OCI-LY1 (cell line): ENCODE measurements around the gene CPD.

Experiments
- H2AFZ ChIP-seq: fragments of 200-600 bp; sonication (generic), shearing (Covaris generic); 2 replicates; pipeline ENCODE4 v1.6.0; 2014; ENCODE audit warnings: antibody characterized with exemption, mild to moderate bottlenecking, low read length
- H3F3A ChIP-seq: fragments of 200-600 bp; sonication (generic), shearing (Covaris generic); 2 replicates; pipeline ENCODE4 v1.6.0; 2014; ENCODE audit warnings: mild to moderate bottlenecking, antibody characterized with exemption, low read length, moderate library complexity; ENCODE audit not compliant: insufficient read depth
- H3K27ac ChIP-seq: fragments of 200-600 bp; sonication (generic); 2 replicates; pipeline ENCODE4 v1.5.1; 2014; ENCODE audit warnings: low read length, mixed run types, mild to moderate bottlenecking, low read depth; ENCODE audit not compliant: poor library complexity, severe bottlenecking
- H3K27me3 ChIP-seq: fragments of 200-600 bp; sonication (generic); 2 replicates; pipeline ENCODE4 v1.6.0; 2014; ENCODE audit warnings: antibody characterized with exemption, mild to moderate bottlenecking, low read length, moderate library complexity; ENCODE audit not compliant: insufficient read depth
- H3K36me3 ChIP-seq: fragments of 200-600 bp; sonication (generic); 2 replicates; pipeline ENCODE4 v1.6.1; 2014; ENCODE audit warnings: mild to moderate bottlenecking, antibody characterized with exemption, low read length, moderate library complexity, mixed read lengths; ENCODE audit not compliant: insufficient read depth
- H3K4me1 ChIP-seq: fragments of 200-600 bp; sonication (generic); 2 replicates; pipeline ENCODE4 v1.5.1; 2014; ENCODE audit warnings: mild to moderate bottlenecking, low read length, moderate library complexity; ENCODE audit not compliant: insufficient read depth, severe bottlenecking
- H3K4me2 ChIP-seq: fragments of 200-600 bp; sonication (generic), shearing (Covaris generic); 2 replicates; pipeline ENCODE4 v1.6.1; 2014; ENCODE audit warnings: low read length
- H3K4me3 ChIP-seq: fragments of 200-600 bp; sonication (generic); 2 replicates; pipeline ENCODE4 v1.5.1; 2014; ENCODE audit warnings: low read length, low read depth, mild to moderate bottlenecking, mixed read lengths; ENCODE audit not compliant: poor library complexity, severe bottlenecking
- H3K79me2 ChIP-seq: fragments of 200-600 bp; shearing (Covaris generic); 2 replicates; pipeline ENCODE4 v1.6.1; 2016; ENCODE audit warnings: mixed run types, low read length, mixed read lengths; ENCODE audit not compliant: insufficient read depth
- H3K9ac ChIP-seq: fragments of 200-600 bp; sonication (generic), shearing (Covaris generic); 2 replicates; pipeline ENCODE4 v1.6.1; 2014; ENCODE audit warnings: mild to moderate bottlenecking, low read length, mixed read lengths
- H3K9me2 ChIP-seq: fragments of 200-600 bp; sonication (generic), shearing (Covaris generic); 2 replicates; pipeline ENCODE4 v1.6.1; 2014; ENCODE audit warnings: low read depth, mild to moderate bottlenecking, low read length, mixed read lengths
- H3K9me3 ChIP-seq: fragments of 200-600 bp; shearing (Covaris generic); 2 replicates; pipeline ENCODE4 v1.6.1; 2014; ENCODE audit warnings: low read length, mixed read lengths
- H4K20me1 ChIP-seq: fragments of 200-600 bp; sonication (generic), shearing (Covaris generic); 2 replicates; pipeline ENCODE4 v1.6.0; 2016; ENCODE audit warnings: mild to moderate bottlenecking, low read length; ENCODE audit not compliant: insufficient read depth
- CTCF ChIP-seq: fragments of 200-600 bp; sonication (generic), shearing (Covaris generic); IDR thresholded peaks from 2 replicates; pipeline ENCODE4 v1.5.1; 2017; ENCODE audit warnings: mild to moderate bottlenecking, antibody characterized with exemption, low read length, moderate library complexity, mixed read lengths
- EZH2 ChIP-seq: fragments of 200-600 bp; sonication (generic), shearing (Covaris generic); IDR thresholded peaks from 2 replicates; pipeline ENCODE4 v1.8.0; 2017; ENCODE audit warnings: borderline replicate concordance, mixed run types, mild to moderate bottlenecking, antibody characterized with exemption, low read length, moderate library complexity, mixed read lengths

CPD gene

GRCh38 chr17:30382345-30382744 is 3.6 kb downstream of the CPD start:
- Histone ChIP-seq H3K4me2 (no peak overlapping the region), H3K9me3 (no peaks in the 10 kb centered on the region), H3K27ac (no peak overlapping the region), H2AFZ (no peak overlapping the region), H3K27me3 (no peaks in the 10 kb centered on the region; the same call in 1 of the 2 replicates), H3K9ac (no peak overlapping the region), H3K4me3 (no peak overlapping the region), H3K4me1 (peaks cover 44% of the 10 kb centered on the region), H3F3A (no peaks in the 10 kb centered on the region), H3K36me3 (peaks cover 21% of the 10 kb centered on the region), H4K20me1 (no peaks in the 10 kb centered on the region), H3K9me2 (no peaks in the 10 kb centered on the region), H3K79me2 (peaks cover 14% of the 10 kb centered on the region; the same call in 1 of the 2 replicates)
- TF ChIP-seq EZH2 = no peak
- TF ChIP-seq CTCF = no peak

- TF ChIP-seq EZH2 = no peak
- TF ChIP-seq CTCF = no peak
- Histone ChIP-seq H3K4me3 (no peak overlapping the region), H3K4me1 (no peaks in the 10 kb centered on the region), H3K79me2 (no peaks in the 10 kb centered on the region; the same call in 1 of the 2 replicates), H2AFZ (no peak overlapping the region), H4K20me1 (no peaks in the 10 kb centered on the region), H3F3A (no peaks in the 10 kb centered on the region), H3K27me3 (no peaks in the 10 kb centered on the region), H3K27ac (no peak overlapping the region), H3K36me3 (peaks cover 42% of the 10 kb centered on the region), H3K4me2 (no peak overlapping the region), H3K9ac (no peak overlapping the region), H3K9me3 (no peaks in the 10 kb centered on the region), H3K9me2 (no peaks in the 10 kb centered on the region)
Measured at GRCh38 chr17:30388321-30389179, 9.8 kb downstream of the CPD start.

- H2AFZ ChIP-seq = no peak overlapping the region
- no peaks in the 10 kb centered on the region for H3K27me3 ChIP-seq
- H3K4me3 ChIP-seq = no peak overlapping the region
- no peaks in the 10 kb centered on the region for H3K9me3 ChIP-seq
- H4K20me1 ChIP-seq = no peaks in the 10 kb centered on the region
- H3K79me2 ChIP-seq = no peaks in the 10 kb centered on the region
- no peaks in the 10 kb centered on the region for H3K4me1 ChIP-seq
- no peak for TF ChIP-seq CTCF
- no peak for TF ChIP-seq EZH2
- no peak overlapping the region for H3K4me2 ChIP-seq
- H3K9ac ChIP-seq = no peak overlapping the region
- no peaks in the 10 kb centered on the region for H3K9me2 ChIP-seq
- H3K36me3 ChIP-seq = peaks cover 42% of the 10 kb centered on the region
- H3K27ac ChIP-seq = no peak overlapping the region
- no peaks in the 10 kb centered on the region for H3F3A ChIP-seq
Measured at GRCh38 chr17:30389756-30390300, 11.1 kb downstream of the CPD start.
